Activated naive CD4-positive, alpha-beta T cell treated with anti-CD3 and anti-CD28 coated beads for 36 hours (primary cell): ENCODE results near the gene PARP14. TPM values are rescaled to one million over a fixed set of nuclear protein-coding genes. Genes with fewer than 3 reads are reported as not detected.
"Not testable (repeated sequence)": the region's sequence is repeated elsewhere in the genome, so short reads cannot be mapped to it uniquely, and the experiment has no call there.

Experiments used
- CTCF ChIA-PET: fragments of 350-600 bp; sonication (Branson Sonifier 250); formaldehyde crosslinking; loops from one replicate; lab custom pipeline; 2021; ENCODE audit warnings: antibody characterized with exemption; lab: Charles Lee
- DNase-seq: peaks from one replicate; pipeline ENCODE4 v3.0.0-alpha.2; 2020
- H3K27ac Mint-ChIP-seq: one replicate; pipeline ENCODE4 v1.8.0; 2021; ENCODE audit warnings: mild to moderate bottlenecking, mixed read lengths
- H3K27me3 Mint-ChIP-seq: one replicate; pipeline ENCODE4 v1.8.0; 2021; ENCODE audit warnings: low read depth, mixed read lengths
- H3K36me3 Mint-ChIP-seq: one replicate; pipeline ENCODE4 v1.8.0; 2021; ENCODE audit warnings: low read depth, mixed read lengths
- H3K4me1 Mint-ChIP-seq: one replicate; pipeline ENCODE4 v1.8.0; 2021; ENCODE audit warnings: low read depth, mixed read lengths
- H3K4me3 Mint-ChIP-seq: one replicate; pipeline ENCODE4 v1.8.0; 2021; ENCODE audit warnings: mild to moderate bottlenecking, moderate library complexity, mixed read lengths
- H3K9me3 Mint-ChIP-seq: one replicate; pipeline ENCODE4 v1.8.0; 2021; ENCODE audit warnings: mixed read lengths
- intact Hi-C: fragments of 100-400 bp; cut with micrococcal nuclease; formaldehyde crosslinking; loops from one replicate; pipeline ENCODE4 v1.15.1; 2023
- total RNA-seq, 2 experiments: library from RNA; stranded (reverse); gene quantifications; one replicate each; pipeline ENCODE4 v1.2.3, GENCODE V29; 2021

Gene PARP14
- total RNA-seq, 2 experiments from 2014 or later = 35.4 to 38.9 TPM

DNA sequence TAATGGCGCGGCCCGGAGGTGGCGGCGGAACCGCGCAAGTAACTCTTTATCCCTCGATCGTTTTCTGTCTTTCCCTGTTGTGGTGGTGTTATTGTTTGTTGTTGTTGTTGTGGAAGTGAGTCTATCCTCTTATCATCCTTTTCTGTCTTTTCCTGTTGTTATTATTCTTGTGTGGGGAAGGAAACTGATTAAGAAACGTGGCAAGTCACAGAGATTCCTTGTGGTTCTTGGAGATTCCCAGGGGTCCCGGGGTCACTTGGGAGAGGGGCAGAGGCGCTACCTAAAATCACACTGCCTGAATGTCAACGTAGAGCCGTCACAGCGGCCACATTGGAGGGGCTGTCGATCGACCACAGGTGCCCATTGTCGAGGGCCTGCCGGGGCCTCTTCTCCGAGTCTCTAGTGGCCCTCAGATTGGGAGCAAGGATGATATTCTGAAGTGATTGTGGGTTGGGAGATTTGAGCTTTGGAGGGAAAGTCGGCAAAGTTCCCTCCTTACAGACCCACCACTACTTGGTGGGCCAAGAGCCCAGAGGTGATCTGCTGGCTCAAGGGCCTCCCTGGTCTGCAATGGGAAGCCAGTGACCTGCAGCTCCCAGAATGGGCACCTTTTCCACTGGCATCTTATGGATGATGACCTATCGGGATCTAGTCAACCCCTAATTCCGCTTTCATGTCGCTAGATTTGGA, 790 bp downstream of the PARP14 start:
- CTCF ChIA-PET = interaction anchor here (2.1 to 6.4 kb wide), 3 partner anchors 12 to 265 kb away, joined by 6 to 165 read pairs (median 17); partner anchors contain the start of gene WDR5B
- Mint-ChIP-seq H3K9me3 (no peaks in the 10 kb centered on the region), H3K27ac (peak overlapping the region; percentile 90), H3K4me3 (peak overlapping the region; percentile 83), H3K27me3 (no peaks in the 10 kb centered on the region), H3K36me3 (peaks cover 12% of the 10 kb centered on the region), H3K4me1 (peaks cover 46% of the 10 kb centered on the region)
- intact Hi-C loops = loop anchor here (2.0 to 5.0 kb wide), 2 partner anchors 113 to 346 kb away; partner anchors contain the start of genes SEMA5B and SLC49A4
- no peak for DNase-seq

- peaks cover 14% of the 10 kb centered on the region for H3K36me3 Mint-ChIP-seq
- H3K27me3 Mint-ChIP-seq = no peaks in the 10 kb centered on the region
- H3K27ac Mint-ChIP-seq = peak overlapping the region; percentile 90
- intact Hi-C loops = loop anchor here (2.0 to 5.0 kb wide), 2 partner anchors 113 to 345 kb away; partner anchors contain the start of genes SEMA5B and SLC49A4
- H3K4me1 Mint-ChIP-seq = peaks cover 51% of the 10 kb centered on the region
- DNase-seq = no peak
- H3K4me3 Mint-ChIP-seq = peak overlapping the region; percentile 83
- H3K9me3 Mint-ChIP-seq = no peaks in the 10 kb centered on the region
- CTCF ChIA-PET = interaction anchor here (6.4 kb wide), 1 partner anchor 122 kb away, joined by 165 read pairs; no protein-coding TSS in a partner anchor
These were observed 1.4 kb downstream of the PARP14 start for GRCh38 chr3:122681974-122682409.

GRCh38 chr3:122682778-122683411, 2.3 kb downstream of the PARP14 start:
- H3K27me3 Mint-ChIP-seq, H3K4me3 Mint-ChIP-seq, CTCF ChIA-PET, H3K9me3 Mint-ChIP-seq, H3K27ac Mint-ChIP-seq, DNase-seq: not testable (repeated sequence)
- intact Hi-C loops = loop anchor here (5.0 kb wide), 1 partner anchor 344 kb away; the partner anchor contains the start of gene SEMA5B
- Mint-ChIP-seq H3K36me3 (peaks cover 21% of the 10 kb centered on the region), H3K4me1 (peaks cover 54% of the 10 kb centered on the region)

GRCh38 chr3:122687298-122687697, 6.7 kb downstream of the PARP14 start:
- intact Hi-C loops = no loop called here
- Mint-ChIP-seq H3K36me3 (peaks cover 33% of the 10 kb centered on the region), H3K9me3 (no peaks in the 10 kb centered on the region), H3K4me1 (peaks cover 22% of the 10 kb centered on the region), H3K4me3 (no peak overlapping the region), H3K27ac (no peak overlapping the region), H3K27me3 (no peaks in the 10 kb centered on the region)
- CTCF ChIA-PET = interaction anchor here (0.6 to 1.1 kb wide), 2 partner anchors 132 to 342 kb away, joined by 3 read pairs; no protein-coding TSS in a partner anchor
- DNase-seq = no peak

GRCh38 chr3:122688996-122689395, 8.4 kb downstream of the PARP14 start:
- Mint-ChIP-seq H3K4me1 (peaks cover 10% of the 10 kb centered on the region), H3K9me3 (no peaks in the 10 kb centered on the region), H3K27me3 (no peaks in the 10 kb centered on the region), H3K4me3 (no peak overlapping the region), H3K27ac (no peak overlapping the region), H3K36me3 (peaks cover 34% of the 10 kb centered on the region)
- intact Hi-C loops = no loop called here
- DNase-seq = no peak
- CTCF ChIA-PET = interaction anchor here (0.6 to 1.5 kb wide), 2 partner anchors 11 to 76 kb away, joined by 3 to 5 read pairs; no protein-coding TSS in a partner anchor

GRCh38 chr3:122689587-122689986, 8.9 kb downstream of the PARP14 start:
- CTCF ChIA-PET = interaction anchor here (1.5 kb wide), 1 partner anchor 12 kb away, joined by 5 read pairs; no protein-coding TSS in a partner anchor
- Mint-ChIP-seq H3K36me3 (peaks cover 34% of the 10 kb centered on the region), H3K4me3 (no peak overlapping the region), H3K4me1 (peaks cover 8% of the 10 kb centered on the region), H3K27me3 (no peaks in the 10 kb centered on the region), H3K27ac (no peak overlapping the region), H3K9me3 (no peaks in the 10 kb centered on the region)
- intact Hi-C loops = no loop called here
- DNase-seq = no peak

GRCh38 chr3:122690096-122690495, 9.5 kb downstream of the PARP14 start:
- H3K4me1 Mint-ChIP-seq = peaks cover 8% of the 10 kb centered on the region
- CTCF ChIA-PET = interaction anchor here (0.6 to 1.5 kb wide), 2 partner anchors 12 to 65 kb away, joined by 4 to 5 read pairs; no protein-coding TSS in a partner anchor
- intact Hi-C loops = no loop called here

DNA sequence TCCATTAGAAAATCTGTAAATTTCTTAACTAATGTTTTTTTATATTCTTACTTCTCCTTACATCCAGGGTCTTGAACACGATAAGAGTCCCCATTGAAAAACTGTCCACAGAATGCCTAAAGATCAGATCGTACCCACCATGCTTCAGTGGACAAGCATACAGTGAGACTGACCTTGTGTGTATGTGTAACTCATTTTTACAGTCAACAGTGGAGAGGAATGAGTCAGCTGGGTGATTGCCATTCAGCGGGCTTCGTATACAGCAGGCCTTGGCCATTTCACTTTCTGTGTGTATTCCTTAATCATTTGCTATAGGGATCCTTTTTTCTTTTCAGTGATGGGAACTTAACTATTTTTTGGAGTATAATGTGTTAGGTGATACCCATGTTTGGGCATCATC, 10.6 kb downstream of the PARP14 start:
- no peak for DNase-seq

More at GRCh38 chr3:122690096-122690495, 9.5 kb downstream of the PARP14 start:
- no peaks in the 10 kb centered on the region for H3K27me3 Mint-ChIP-seq
- no peak overlapping the region for H3K4me3 Mint-ChIP-seq
- peaks cover 36% of the 10 kb centered on the region for H3K36me3 Mint-ChIP-seq
- no peaks in the 10 kb centered on the region for H3K9me3 Mint-ChIP-seq
- H3K27ac Mint-ChIP-seq = no peak overlapping the region
- DNase-seq = no peak

GRCh38 chr3:122692674-122693073, 12.0 kb downstream of the PARP14 start:
- no peaks in the 10 kb centered on the region for H3K4me1 Mint-ChIP-seq
- intact Hi-C loops = no loop called here
- no peak overlapping the region for H3K4me3 Mint-ChIP-seq
- CTCF ChIA-PET = no interaction called here
- H3K36me3 Mint-ChIP-seq = peaks cover 25% of the 10 kb centered on the region
- no peaks in the 10 kb centered on the region for H3K9me3 Mint-ChIP-seq
- DNase-seq = no peak
- no peaks in the 10 kb centered on the region for H3K27me3 Mint-ChIP-seq
- H3K27ac Mint-ChIP-seq = no peak overlapping the region

More for the DNA sequence above, 10.6 kb downstream of the PARP14 start:
- H3K36me3 Mint-ChIP-seq = peaks cover 34% of the 10 kb centered on the region
- H3K4me1 Mint-ChIP-seq = peaks cover 8% of the 10 kb centered on the region
- H3K4me3 Mint-ChIP-seq = no peak overlapping the region
- no peak overlapping the region for H3K27ac Mint-ChIP-seq
- no peaks in the 10 kb centered on the region for H3K9me3 Mint-ChIP-seq
- CTCF ChIA-PET = no interaction called here
- H3K27me3 Mint-ChIP-seq = no peaks in the 10 kb centered on the region
- intact Hi-C loops = no loop called here

- no peak for DNase-seq
- Mint-ChIP-seq H3K9me3 (no peaks in the 10 kb centered on the region), H3K27me3 (no peaks in the 10 kb centered on the region), H3K4me1 (peaks cover 4% of the 10 kb centered on the region), H3K27ac (no peak overlapping the region), H3K4me3 (no peak overlapping the region), H3K36me3 (peaks cover 28% of the 10 kb centered on the region)
- intact Hi-C loops = no loop called here
- CTCF ChIA-PET = interaction anchor here (0.6 to 0.8 kb wide), 3 partner anchors 76 to 274 kb away, joined by 3 to 4 read pairs (median 4); no protein-coding TSS in a partner anchor
These were observed 14.3 kb downstream of the PARP14 start for GRCh38 chr3:122694966-122695365.

- intact Hi-C loops = no loop called here
- H3K9me3 Mint-ChIP-seq = no peaks in the 10 kb centered on the region
- H3K4me3 Mint-ChIP-seq = no peak overlapping the region
- no peaks in the 10 kb centered on the region for H3K27me3 Mint-ChIP-seq
- DNase-seq = no peak
- H3K4me1 Mint-ChIP-seq = peaks cover 4% of the 10 kb centered on the region
- CTCF ChIA-PET = interaction anchor here (0.6 to 1.4 kb wide), 3 partner anchors 24 to 86 kb away, joined by 3 to 5 read pairs (median 3); no protein-coding TSS in a partner anchor
- peaks cover 33% of the 10 kb centered on the region for H3K36me3 Mint-ChIP-seq
- H3K27ac Mint-ChIP-seq = no peak overlapping the region
These were observed 15.4 kb downstream of the PARP14 start for GRCh38 chr3:122695927-122696561.
